GM18498 (cell line): ENCODE measurements around the gene FAAH2.
A peak's percentile ranks its signal among the peaks of the same experiment; 100 is the strongest.
"Not testable (repeated sequence)": the region's sequence is repeated elsewhere in the genome, so short reads cannot be mapped to it uniquely, and the experiment has no call there.

Experiments
- ATAC-seq: cut with Tn5 transposase; IDR thresholded peaks from one replicate; pipeline ENCODE4 v1.9.1; 2021; ENCODE audit warnings: mild to moderate bottlenecking, moderate library complexity; ENCODE audit not compliant: unreplicated experiment

Gene FAAH2

GRCh38 chrX:57286507-57287251 is at the start of gene FAAH2:
TSS of gene FAAH2 (plus strand) at chrX:57286706. CDS start at chrX:57286826, 120 bp downstream.
- ATAC-seq = peak; percentile 93

GRCh38 chrX:57241967-57242366 is 44.5 kb upstream of the FAAH2 start:
- no peak for ATAC-seq

GRCh38 chrX:57251965-57252364 is 34.5 kb upstream of the FAAH2 start:
- ATAC-seq = no peak

- ATAC-seq = no peak
Observed at GRCh38 chrX:57265126-57265525, 21.4 kb upstream of the FAAH2 start.

GRCh38 chrX:57266275-57266674 is 20.2 kb upstream of the FAAH2 start:
- ATAC-seq = no peak

GRCh38 chrX:57266871-57267270 is 19.6 kb upstream of the FAAH2 start:
- no peak for ATAC-seq

- ATAC-seq = no peak
Observed at GRCh38 chrX:57267308-57267707, 19.2 kb upstream of the FAAH2 start.

- no peak for ATAC-seq
Observed at GRCh38 chrX:57270980-57271379, 15.5 kb upstream of the FAAH2 start.

GRCh38 chrX:57282568-57282967 is 3.9 kb upstream of the FAAH2 start:
- no peak for ATAC-seq

- ATAC-seq = no peak
Observed at GRCh38 chrX:57285001-57285400, 1.5 kb upstream of the FAAH2 start.

GRCh38 chrX:57289089-57289488 is 2.6 kb downstream of the FAAH2 start:
- ATAC-seq = no peak

- ATAC-seq = no peak
Observed at GRCh38 chrX:57294961-57295360, 8.5 kb downstream of the FAAH2 start.

- ATAC-seq = not testable (repeated sequence)
Observed at GRCh38 chrX:57295679-57296078, 9.2 kb downstream of the FAAH2 start.

- ATAC-seq = no peak
Observed at GRCh38 chrX:57313583-57314215, 27.2 kb downstream of the FAAH2 start.

- no peak for ATAC-seq
Observed at GRCh38 chrX:57329008-57329407, 42.5 kb downstream of the FAAH2 start.

GRCh38 chrX:57335790-57336189 is 49.3 kb downstream of the FAAH2 start:
- not testable (repeated sequence) for ATAC-seq

- no peak for ATAC-seq
Observed at GRCh38 chrX:57353472-57354132, 67.1 kb downstream of the FAAH2 start.

GRCh38 chrX:57364145-57364544 is 77.6 kb downstream of the FAAH2 start:
- no peak for ATAC-seq

GRCh38 chrX:57366430-57366829 is 79.9 kb downstream of the FAAH2 start:
- no peak for ATAC-seq

- no peak for ATAC-seq
Observed at GRCh38 chrX:57367649-57368048, 81.1 kb downstream of the FAAH2 start.

GRCh38 chrX:57368158-57368557 is 81.7 kb downstream of the FAAH2 start:
- ATAC-seq = no peak

- no peak for ATAC-seq
Observed at GRCh38 chrX:57379296-57379695, 92.8 kb downstream of the FAAH2 start.
